ENCODE data around the gene SLC25A44. TPM values are rescaled to one million over a fixed set of nuclear protein-coding genes. Genes with fewer than 3 reads are reported as not detected.

Gene SLC25A44
- polyA plus RNA-seq, 2 of the 4 experiments (the other 2 are of a cell fraction), result 25.1 to 30.7 TPM

- TF ChIP-seq RCOR1 (IDR thresholded peaks at IDR 0.05; ENCODE audit: low read depth, low read length), result no peak
- TF ChIP-seq RARB (CRISPR knock-in tag; IDR thresholded peaks at IDR 0.05), result no peak
- no peak for TF ChIP-seq JUNB (IDR thresholded peaks at IDR 0.05)
- TF ChIP-seq KDM5A (IDR thresholded peaks at IDR 0.05), result no peak
- TF ChIP-seq ESRRA (IDR thresholded peaks at IDR 0.05; ENCODE audit: borderline replicate concordance, low read length), result no peak
- TF ChIP-seq CHD4 (IDR thresholded peaks at IDR 0.05; ENCODE audit: borderline replicate concordance), result no peak
- TF ChIP-seq SREBF2 (IDR thresholded peaks at IDR 0.05), result no peak
- no peak for TF ChIP-seq NPAS2 (CRISPR knock-in tag; IDR thresholded peaks at IDR 0.05; ENCODE audit: borderline replicate concordance)
- no peak for TF ChIP-seq JUN (IDR thresholded peaks at IDR 0.05)
- TF ChIP-seq KDM1A (IDR thresholded peaks at IDR 0.05; ENCODE audit: low read depth), result no peak
- TF ChIP-seq CTCF (IDR thresholded peaks at IDR 0.05), result peak; percentile 76
- TF ChIP-seq CBX2 (IDR thresholded peaks at IDR 0.05; ENCODE audit: borderline replicate concordance, low read depth), result no peak
- TF ChIP-seq E2F6 (IDR thresholded peaks at IDR 0.05; ENCODE audit: borderline replicate concordance, low read depth), result no peak
- no peak for TF ChIP-seq RNF2 (IDR thresholded peaks at IDR 0.05; ENCODE audit: borderline replicate concordance, low read depth)
- TF ChIP-seq HMGXB4 (CRISPR knock-in tag; IDR thresholded peaks at IDR 0.05; ENCODE audit: borderline replicate concordance), result no peak
- no peak for TF ChIP-seq PHF8 (IDR thresholded peaks at IDR 0.05; ENCODE audit: borderline replicate concordance, low read depth)
- TF ChIP-seq FOSB (CRISPR knock-in tag; IDR thresholded peaks at IDR 0.05), result peak; percentile 15
- no peak for TF ChIP-seq ZNF302 (CRISPR knock-in tag; IDR thresholded peaks at IDR 0.05)
- peak; percentile 90 for TF ChIP-seq SMC3 (IDR thresholded peaks at IDR 0.05)
- TF ChIP-seq RFX5 (IDR thresholded peaks at IDR 0.05), result no peak
- TF ChIP-seq MAZ (IDR thresholded peaks at IDR 0.05; ENCODE audit: borderline replicate concordance, low read depth, low read length), result no peak
- TF ChIP-seq USF2 (IDR thresholded peaks at IDR 0.05), result no peak
- TF ChIP-seq HDAC2 (IDR thresholded peaks at IDR 0.05), result no peak
- TF ChIP-seq MAX (IDR thresholded peaks at IDR 0.05), result peak; percentile 43; the same call in 1 of the 2 replicates
- no peak for TF ChIP-seq FOXS1 (CRISPR knock-in tag; IDR thresholded peaks at IDR 0.05)
Measured at GRCh38 chr1:156146020-156146768, 47.7 kb upstream of the SLC25A44 start (continued).
